ENCODE results near the gene PLPP6. TPM values are rescaled to one million over a fixed set of nuclear protein-coding genes. Genes with fewer than 3 reads are reported as not detected.

Gene PLPP6
- total and polyA plus RNA-seq, 2 experiments from 2014 or later: 11.7 to 15.8 TPM

GRCh38 chr9:4686112-4686511, 24.0 kb downstream of the PLPP6 start:
- H3K9me3 ChIP-seq (ENCODE audit: low read depth): no peaks in the 10 kb centered on the region
- H3K4me3 ChIP-seq: no peak overlapping the region
- peak in 1 of 2 donors; percentile 35 for DNase-seq (ENCODE audit: low read depth in 1 of 2, low spot score in 1 of 2)
- no peak overlapping the region for H3K27ac ChIP-seq
- H3K27me3 ChIP-seq: no peaks in the 10 kb centered on the region
- peaks cover 14% of the 10 kb centered on the region for H3K36me3 ChIP-seq
- peaks cover 5% of the 10 kb centered on the region for H3K4me1 ChIP-seq (ENCODE audit: low read depth)
- no peak for TF ChIP-seq CTCF (IDR thresholded peaks at IDR 0.05; ENCODE audit: low read depth, low read length)

- H3K36me3 ChIP-seq: peaks cover 19% of the 10 kb centered on the region
- H3K27ac ChIP-seq: no peak overlapping the region
- no peaks in the 10 kb centered on the region for H3K9me3 ChIP-seq (ENCODE audit: low read depth)
- peaks cover under 1% of the 10 kb centered on the region for H3K4me1 ChIP-seq (ENCODE audit: low read depth)
- no peak for DNase-seq (ENCODE audit: low read depth in 1 of 2, low spot score in 1 of 2)
- no peak overlapping the region for H3K4me3 ChIP-seq
- TF ChIP-seq CTCF (IDR thresholded peaks at IDR 0.05; ENCODE audit: low read depth, low read length): no peak
- H3K27me3 ChIP-seq: no peaks in the 10 kb centered on the region
These were observed 24.5 kb downstream of the PLPP6 start for GRCh38 chr9:4686584-4686983.

DNA sequence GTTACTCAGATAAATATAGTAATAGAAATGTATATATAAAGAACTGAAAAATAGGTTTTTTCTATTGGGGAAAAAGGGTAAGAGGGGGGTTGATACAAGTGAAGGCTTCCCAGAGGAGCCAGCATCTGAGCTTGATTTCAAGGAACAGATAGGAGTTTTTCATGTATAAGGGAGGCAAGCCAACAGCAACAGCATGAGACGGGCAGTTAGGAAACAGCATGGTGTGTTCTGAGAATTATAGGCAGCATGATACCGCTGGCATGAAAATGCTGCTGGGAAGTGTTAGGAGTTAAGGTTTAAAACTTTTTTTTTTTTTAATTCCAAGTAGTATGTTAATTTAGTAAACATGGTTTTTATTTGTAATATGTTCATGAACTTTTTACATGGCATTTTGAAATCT, 26.9 kb downstream of the PLPP6 start:
- no peaks in the 10 kb centered on the region for H3K4me1 ChIP-seq (ENCODE audit: low read depth)
- no peak overlapping the region for H3K27ac ChIP-seq
- no peak for DNase-seq (ENCODE audit: low read depth in 1 of 2, low spot score in 1 of 2)
- TF ChIP-seq CTCF (IDR thresholded peaks at IDR 0.05; ENCODE audit: low read depth, low read length): no peak
- H3K36me3 ChIP-seq: peaks cover 21% of the 10 kb centered on the region
- H3K27me3 ChIP-seq: no peaks in the 10 kb centered on the region
- no peak overlapping the region for H3K4me3 ChIP-seq
- H3K9me3 ChIP-seq (ENCODE audit: low read depth): no peaks in the 10 kb centered on the region

DNA sequence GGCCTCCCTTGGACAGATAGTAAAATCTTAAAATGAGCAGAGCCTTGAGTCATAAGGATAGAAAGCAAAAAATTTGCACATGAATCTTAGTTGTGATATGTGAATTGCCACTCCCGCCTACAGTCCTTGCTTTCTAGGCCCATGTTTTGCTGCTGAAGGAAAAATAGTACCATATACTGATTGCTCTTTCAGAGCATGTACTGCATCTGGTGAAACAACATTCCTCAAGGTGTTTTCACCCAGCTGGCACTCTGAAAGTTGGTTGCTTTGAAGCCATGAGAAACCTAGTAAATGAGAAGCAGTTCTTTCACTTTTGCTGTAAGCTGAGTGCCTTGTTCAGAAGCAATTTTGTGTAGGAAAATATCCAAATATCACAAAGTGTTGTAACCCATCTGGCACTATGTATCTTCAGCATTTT, 27.6 kb downstream of the PLPP6 start:
- no peak for DNase-seq (ENCODE audit: low read depth in 1 of 2, low spot score in 1 of 2)
- H3K36me3 ChIP-seq: peaks cover 21% of the 10 kb centered on the region
- no peaks in the 10 kb centered on the region for H3K9me3 ChIP-seq (ENCODE audit: low read depth)
- H3K27me3 ChIP-seq: no peaks in the 10 kb centered on the region
- H3K4me3 ChIP-seq: no peak overlapping the region
- no peaks in the 10 kb centered on the region for H3K4me1 ChIP-seq (ENCODE audit: low read depth)
- peak overlapping the region; percentile 58 for H3K27ac ChIP-seq
- no peak for TF ChIP-seq CTCF (IDR thresholded peaks at IDR 0.05; ENCODE audit: low read depth, low read length)

- H3K4me3 ChIP-seq: no peak overlapping the region
- no peaks in the 10 kb centered on the region for H3K4me1 ChIP-seq (ENCODE audit: low read depth)
- DNase-seq (ENCODE audit: low read depth in 1 of 2, low spot score in 1 of 2): no peak
- H3K36me3 ChIP-seq: peaks cover 21% of the 10 kb centered on the region
- H3K9me3 ChIP-seq (ENCODE audit: low read depth): no peaks in the 10 kb centered on the region
- H3K27ac ChIP-seq: peak overlapping the region; percentile 58
- no peaks in the 10 kb centered on the region for H3K27me3 ChIP-seq
- TF ChIP-seq CTCF (IDR thresholded peaks at IDR 0.05; ENCODE audit: low read depth, low read length): no peak
These were observed 28.1 kb downstream of the PLPP6 start for GRCh38 chr9:4690144-4690543.

- Histone ChIP-seq H3K4me3 (no peak overlapping the region), H3K4me1 (ENCODE audit: low read depth) (no peaks in the 10 kb centered on the region), H3K9me3 (ENCODE audit: low read depth) (no peaks in the 10 kb centered on the region), H3K27me3 (no peaks in the 10 kb centered on the region), H3K27ac (no peak overlapping the region), H3K36me3 (peaks cover 8% of the 10 kb centered on the region)
- DNase-seq (ENCODE audit: low read depth in 1 of 2, low spot score in 1 of 2): peak in 1 of 2 donors; percentile 64
- no peak for TF ChIP-seq CTCF (IDR thresholded peaks at IDR 0.05; ENCODE audit: low read depth, low read length)
These were observed 29.7 kb downstream of the PLPP6 start for GRCh38 chr9:4691795-4692194.
